ENCODE data around the gene ACO2. TPM values are rescaled to one million over a fixed set of nuclear protein-coding genes. Genes with fewer than 3 reads are reported as not detected.

ACO2 gene
- total and polyA plus RNA-seq, 2 of the 4 experiments (the other 2 are of a cell fraction) = 71.3 to 72.9 TPM

- Histone ChIP-seq H3K36me3 (ENCODE audit: control insufficient read depth, insufficient read depth, low read length) (no peaks in the 10 kb centered on the region), H3K27me3 (ENCODE audit: control insufficient read depth, insufficient read depth, low read length) (no peaks in the 10 kb centered on the region), H3K9me1 (ENCODE audit: insufficient read depth, low read length) (peaks cover 26% of the 10 kb centered on the region), H4K91ac (ENCODE audit: insufficient read depth, low read depth, low read length) (no peak overlapping the region), H4K8ac (ENCODE audit: low read depth in 2 of 2, low read length in 2 of 2) (no peak overlapping the region), H3K9me3 (ENCODE audit: control insufficient read depth, insufficient read depth, low read length) (no peaks in the 10 kb centered on the region), H2BK15ac (ENCODE audit: low read depth, low read length) (no peak overlapping the region), H2AK9ac (replicated peaks; ENCODE audit: low read depth, low read length, poor library complexity) (no peak overlapping the region), H3K18ac (ENCODE audit: low read depth, low read length) (no peak overlapping the region), H2AFZ (replicated peaks; ENCODE audit: low read length, poor library complexity) (no peak overlapping the region), H3K4ac (ENCODE audit: low read depth, low read length) (0 out of 2 replicates have a peak overlapping the region, but pooled peaks have one; percentile 3), H3K14ac (replicated peaks; ENCODE audit: low read depth, low read length) (no peak overlapping the region), H2BK120ac (ENCODE audit: low read depth, low read length) (no peak overlapping the region), H2AK5ac (ENCODE audit: low read depth, low read length) (peak overlapping the region; percentile 4; the same call in 1 of the 2 replicates), H3K4me3 (ENCODE audit: insufficient read depth, low read depth, low read length) (no peak overlapping the region), H3K56ac (ENCODE audit: extremely low read depth, insufficient read depth, low read length) (no peak overlapping the region), H4K5ac (ENCODE audit: low read depth, low read length) (no peak overlapping the region), H3K79me1 (ENCODE audit: low read depth in 1 of 2, low read length in 2 of 2) (peaks cover 23 to 81% of the 10 kb centered on the region in 2 experiments), H3K9ac (ENCODE audit: low read depth, low read length) (no peak overlapping the region), H3K23ac (ENCODE audit: low read depth, low read length) (no peak overlapping the region), H2BK20ac (ENCODE audit: low read depth, low read length) (no peak overlapping the region), H4K20me1 (ENCODE audit: insufficient read depth, low read length) (peaks cover 48% of the 10 kb centered on the region), H2BK5ac (ENCODE audit: low read depth, low read length, poor library complexity, severe bottlenecking) (no peak overlapping the region), H3K27ac (ENCODE audit: insufficient read depth, low read length) (0 out of 2 replicates have a peak overlapping the region, but pooled peaks have one; percentile 14), H3K4me2 (ENCODE audit: low read depth, low read length) (0 out of 2 replicates have a peak overlapping the region, but pooled peaks have one; percentile 5), H3K4me1 (ENCODE audit: control insufficient read depth, insufficient read depth, low read length) (peaks cover 37% of the 10 kb centered on the region)
- ATAC-seq (ENCODE audit: low read depth) (peak; percentile 5; the same call in 1 of the 2 replicates), DNase-seq (peak; percentile 59)
- ChIA-PET CTCF (interaction anchor here (1.9 kb wide), 1 partner anchor 39 kb away, joined by 7 read pairs; no protein-coding TSS in a partner anchor), POLR2A (ENCODE audit: unreplicated experiment) (interaction anchor here (1.5 kb wide), 1 partner anchor 11 kb away, joined by 3 read pairs; the partner anchor contains the start of gene PHF5A)
- TF ChIP-seq MAZ (IDR thresholded peaks at IDR 0.05; ENCODE audit: borderline replicate concordance, low read depth, low read length) (no peak), SMC3 (IDR thresholded peaks at IDR 0.05; ENCODE audit: low read depth, low read length) (no peak), CTCF (conservative IDR thresholded peaks at IDR 0.05; ENCODE audit: low read depth, low read length) (no peak), RCOR1 (IDR thresholded peaks at IDR 0.05; ENCODE audit: insufficient replicate concordance, low read length) (no peak), MAFK (IDR thresholded peaks at IDR 0.05; ENCODE audit: low read depth, low read length) (no peak), CEBPB (IDR thresholded peaks at IDR 0.05; ENCODE audit: low read depth, low read length) (peak; percentile 96), FOS (IDR thresholded peaks at IDR 0.05; ENCODE audit: low read depth, low read length) (no peak)
- in situ Hi-C loops (cut with MboI; ENCODE audit: low sequenced_read_pairs) (no loop called here), dilution Hi-C loops (cut with HindIII; ENCODE audit: low sequenced_read_pairs, unreplicated experiment) (no loop called here), intact Hi-C loops (cut with micrococcal nuclease) (no loop called here)
- WGBS, 2 experiments (ENCODE audit: extremely low coverage in 2 of 2, insufficient read length in 1 of 2) = no CpG with 5 or more reads among the region's 7 CpGs
- no TSS peak for BruUV-seq (replicated peaks)
Observed at GRCh38 chr22:41478891-41479521, 10.1 kb downstream of the ACO2 start.
